ENCODE results near the gene SCO1. TPM values are rescaled to one million over a fixed set of nuclear protein-coding genes. Genes with fewer than 3 reads are reported as not detected.

Gene SCO1
- total and polyA plus RNA-seq, 7 donors = 12.2 to 37.5 (median 22.1) TPM

DNA sequence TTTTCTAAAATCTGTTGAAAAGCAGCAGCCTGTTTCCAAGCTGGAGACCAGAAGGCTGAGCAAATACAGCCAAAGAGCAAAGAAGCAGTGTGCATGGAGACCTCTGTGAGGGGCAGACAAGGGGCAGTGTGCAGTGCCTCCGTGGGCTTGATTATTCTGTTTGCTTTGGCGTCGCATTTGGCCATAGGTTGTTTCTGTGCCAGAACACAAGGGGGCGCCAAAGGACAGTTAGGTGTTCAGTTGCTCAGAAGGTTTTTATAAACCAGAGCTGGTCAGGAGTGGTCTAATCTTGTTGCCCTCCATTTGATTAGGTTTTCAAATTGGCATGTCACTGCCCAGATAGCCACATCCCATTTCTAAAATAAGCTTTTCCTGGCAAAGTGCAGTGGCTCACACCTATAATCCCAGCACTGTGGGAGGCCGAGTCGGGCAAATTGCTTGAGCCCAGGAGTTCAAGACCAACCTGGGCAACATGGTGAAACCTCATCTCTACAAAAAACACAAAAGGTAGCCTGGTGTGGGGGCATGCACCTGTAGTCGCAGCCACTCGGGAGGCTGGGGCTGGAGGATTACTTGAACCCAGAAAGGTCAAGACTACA, 50.8 kb downstream of the SCO1 start:
- Histone ChIP-seq H3K36me3 (peaks cover 0 to 25% (median 9%) of the 10 kb centered on the region in 4 donors), H3K27ac (no peak overlapping the region), H3K4me1 (peaks cover 0 to 5% (median 0%) of the 10 kb centered on the region in 4 donors), H3K9me3 (no peaks in the 10 kb centered on the region), H3K4me3 (no peak overlapping the region), H3K27me3 (no peaks in the 10 kb centered on the region)
- intact Hi-C loops (cut with DNase I) = loop anchor here (2.0 kb wide), 1 partner anchor 198 kb away; no protein-coding TSS in a partner anchor
- DNase-seq = peak; percentile 77
- TF ChIP-seq CTCF (IDR thresholded peaks at IDR 0.05) = peak; percentile 42 to 87 (median 76)
- TF ChIP-seq POLR2A (IDR thresholded peaks at IDR 0.05) = no peak
- no peak for TF ChIP-seq POLR2AphosphoS5 (IDR thresholded peaks at IDR 0.05)
- TF ChIP-seq EP300 (IDR thresholded peaks at IDR 0.05) = no peak
- WGBS, 2 donors = 47 to 48% methylated on average over 8 of the region's 8 CpGs

- TF ChIP-seq POLR2AphosphoS5 (IDR thresholded peaks at IDR 0.05) = no peak
- no peak for TF ChIP-seq CTCF (IDR thresholded peaks at IDR 0.05)
- TF ChIP-seq EP300 (IDR thresholded peaks at IDR 0.05) = no peak
- no peak for TF ChIP-seq POLR2A (IDR thresholded peaks at IDR 0.05)
- 61 to 81% methylated on average over 3 of the region's 3 CpGs for WGBS, 2 donors
- no peak overlapping the region for H3K27ac ChIP-seq
- no peak overlapping the region for H3K4me3 ChIP-seq
- peaks cover 9 to 64% (median 15%) of the 10 kb centered on the region in 4 donors for H3K36me3 ChIP-seq
- no peaks in the 10 kb centered on the region for H3K27me3 ChIP-seq
- H3K9me3 ChIP-seq = no peaks in the 10 kb centered on the region
- no peak for DNase-seq
- intact Hi-C loops (cut with DNase I) = no loop called here
- no peaks in the 10 kb centered on the region for H3K4me1 ChIP-seq
Observed at GRCh38 chr17:10640475-10640874, 56.9 kb downstream of the SCO1 start.

GRCh38 chr17:10638151-10638550, 59.2 kb downstream of the SCO1 start:
- intact Hi-C loops (cut with DNase I) = no loop called here
- H3K4me1 ChIP-seq = no peaks in the 10 kb centered on the region

DNA sequence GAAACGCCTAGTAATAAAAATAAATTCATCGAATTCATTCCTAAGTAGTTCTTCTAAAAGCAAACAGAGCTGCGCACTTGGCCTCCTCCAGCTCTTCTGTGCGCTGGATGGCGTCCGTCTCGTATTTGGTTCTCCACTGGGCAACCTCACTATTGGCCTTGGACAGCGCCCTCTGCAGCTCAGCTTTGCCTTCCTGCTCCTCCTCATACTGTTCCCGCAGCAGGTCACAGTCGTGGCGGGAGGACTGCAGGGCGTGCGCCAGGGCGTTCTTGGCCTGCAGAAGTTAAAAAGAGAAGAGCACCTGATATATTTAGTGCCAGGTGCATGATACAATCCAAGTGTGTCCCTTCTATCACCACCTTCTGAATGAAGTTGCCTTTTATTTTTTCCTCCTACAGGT, 62.0 kb downstream of the SCO1 start:
- WGBS, 2 donors = 94 to 96% methylated on average over 14 of the region's 14 CpGs
- no peak for DNase-seq
- TF ChIP-seq EP300 (IDR thresholded peaks at IDR 0.05) (no peak), POLR2A (IDR thresholded peaks at IDR 0.05) (no peak), POLR2AphosphoS5 (IDR thresholded peaks at IDR 0.05) (no peak), CTCF (IDR thresholded peaks at IDR 0.05) (no peak)
- Histone ChIP-seq H3K4me3 (no peak overlapping the region), H3K27me3 (no peaks in the 10 kb centered on the region), H3K36me3 (peaks cover 3 to 57% (median 8%) of the 10 kb centered on the region in 4 donors), H3K4me1 (no peaks in the 10 kb centered on the region), H3K9me3 (no peaks in the 10 kb centered on the region), H3K27ac (no peak overlapping the region)
- intact Hi-C loops (cut with DNase I) = no loop called here

More at GRCh38 chr17:10638151-10638550, 59.2 kb downstream of the SCO1 start:
- Histone ChIP-seq H3K4me3 (no peak overlapping the region), H3K27me3 (no peaks in the 10 kb centered on the region), H3K9me3 (no peaks in the 10 kb centered on the region), H3K36me3 (peaks cover 9 to 70% (median 12%) of the 10 kb centered on the region in 4 donors), H3K27ac (no peak overlapping the region)
- no peak for TF ChIP-seq CTCF (IDR thresholded peaks at IDR 0.05)
- no peak for TF ChIP-seq EP300 (IDR thresholded peaks at IDR 0.05)
- no peak for TF ChIP-seq POLR2A (IDR thresholded peaks at IDR 0.05)
- WGBS, 2 donors = 93 to 94% methylated on average over 25 of the region's 25 CpGs
- no peak for DNase-seq

Measured in sigmoid colon (tissue), 7 donors.